Sigmoid colon (tissue), 7 donors: ENCODE data around the gene SPINDOC. TPM values are rescaled to one million over a fixed set of nuclear protein-coding genes. Genes with fewer than 3 reads are reported as not detected.

Experiments used
- DNase-seq: peaks from one replicate; pipeline ENCODE4 v3.0.0-alpha.2; 2019
- H3K27ac ChIP-seq, 4 donors: fragments of 200-600 bp; sonication (generic); one replicate each; pipeline ENCODE4 v1.5.1; 2016 to 2019; ENCODE audit warnings: mild to moderate bottlenecking in 1 of 4
- H3K27me3 ChIP-seq, 3 donors: fragments of 200-600 bp; sonication (generic); one replicate each; pipeline ENCODE4 v1.5.1; 2019; ENCODE audit warnings: mild to moderate bottlenecking in 1 of 3
- H3K36me3 ChIP-seq, 4 donors: fragments of 200-600 bp; sonication (generic); one replicate each; pipeline ENCODE4 v1.5.1; 2016 to 2019
- H3K4me1 ChIP-seq, 4 donors: fragments of 200-600 bp; sonication (generic); one replicate each; pipeline ENCODE4 v1.5.1; 2017 to 2019
- H3K4me3 ChIP-seq, 4 donors: fragments of 200-600 bp; sonication (generic); one replicate each; pipeline ENCODE4 v1.5.1; 2017 to 2019; ENCODE audit warnings: mild to moderate bottlenecking in 2 of 4, moderate library complexity in 1 of 4
- H3K9me3 ChIP-seq, 4 donors: fragments of 200-600 bp in 3 of 4; sonication (generic) in 3 of 4; one replicate each; pipeline versions ENCODE4 v1.5.1 to v1.6.1; 2013 to 2019
- CTCF ChIP-seq, 4 experiments: fragments of 450-650 bp in 3 of 4; fragments of 200-600 bp in 1 of 4; IDR thresholded peaks; one replicate each; pipeline ENCODE4 v1.5.1; 2016 to 2019; ENCODE audit warnings: antibody characterized with exemption in 4 of 4, mild to moderate bottlenecking in 3 of 4, moderate library complexity in 2 of 4
- EP300 ChIP-seq, 4 donors: sonication (generic); formaldehyde crosslinking; IDR thresholded peaks; one replicate each; pipeline ENCODE4 v1.6.1; 2017; ENCODE audit warnings: antibody characterized with exemption in 4 of 4
- POLR2A ChIP-seq, 2 donors: fragments of 450-650 bp; IDR thresholded peaks; one replicate each; pipeline ENCODE4 v1.6.1; 2016; ENCODE audit warnings: antibody characterized with exemption in 2 of 2, mild to moderate bottlenecking in 2 of 2, moderate library complexity in 2 of 2
- POLR2AphosphoS5 ChIP-seq, 4 donors: sonication (generic); formaldehyde crosslinking; IDR thresholded peaks; one replicate each; pipeline ENCODE4 v1.6.1; 2017; ENCODE audit warnings: antibody characterized with exemption in 4 of 4
- WGBS, 2 donors: extraction: QIAGEN DNeasy Blood & Tissue Kit; methylation state at CpG; one replicate each; pipeline ENCODE4 v1.1.7; 2013; 5-methylcytosine and 5-hydroxymethylcytosine counted together
- intact Hi-C: fragments of 100-400 bp; cut with DNase I; formaldehyde crosslinking; loops from one replicate; pipeline ENCODE4 v1.15.1; 2023
- polyA plus RNA-seq, 3 donors: library from polyadenylated mRNA; stranded (reverse); fragments of 200-250 nt; gene quantifications; one replicate each; pipeline ENCODE4 v1.2.3, GENCODE V29; 2013
- total RNA-seq, 4 donors: library from RNA; depleted of rRNA; stranded (reverse); fragments of >200 nt; gene quantifications; one replicate each; pipeline ENCODE4 v1.1.0, GENCODE V29; 2016
- donor health status: healthy with polysubstance abuse.
- donor health status: Bipolar disorder and iron deficiency.
- donor health status: healthy.

The SPINDOC gene
- total RNA-seq (10 to 100 TPM; 12.2 to 15.2 (median 14.1) TPM), polyA plus RNA-seq (10 to 100 TPM in 1 of 3 donors, 1 to 10 TPM in 2; 4.6 to 11.7 (median 4.8) TPM)

GRCh38 chr11:63813035-63813562 is at the start of gene SPINDOC:
Gene SPINDOC, plus strand, starts transcription at chr11:63813456. Its CDS starts 231 bp downstream, at chr11:63813687.
- TF ChIP-seq CTCF (IDR thresholded peaks at IDR 0.05) (no peak), POLR2AphosphoS5 (IDR thresholded peaks at IDR 0.05) (peak in 2 of 4 donors; percentile 54 to 66)
- WGBS, 2 donors = 1% methylated on average over 65 of the region's 65 CpGs
- Histone ChIP-seq H3K27ac (peak within 1 kb of the TSS; percentile 83 to 95 (median 91)), H3K4me1 (peaks cover 0 to 32% (median 27%) of the 10 kb centered on the region in 4 donors), H3K9me3 (no peaks in the 10 kb centered on the region), H3K36me3 (peaks cover 3 to 14% (median 7%) of the 10 kb centered on the region in 4 donors), H3K4me3 (peak within 1 kb of the TSS; percentile 92 to 98 (median 94)), H3K27me3 (no peaks in the 10 kb centered on the region)
- intact Hi-C loops = loop anchor here (1.0 kb wide), 1 partner anchor 44 kb away; no protein-coding TSS in a partner anchor
- peak; percentile 90 for DNase-seq

GRCh38 chr11:63763496-63764339 is 49.5 kb upstream of the SPINDOC start:
- 86 to 90% methylated on average over 82 of the region's 82 CpGs for WGBS, 2 donors
- Histone ChIP-seq H3K9me3 (no peaks in the 10 kb centered on the region), H3K4me1 (peaks cover 0 to 61% (median 55%) of the 10 kb centered on the region in 4 donors), H3K27ac (peak overlapping the region; percentile 86 to 94 (median 91)), H3K4me3 (peak overlapping the region; percentile 52 to 65 (median 58)), H3K27me3 (no peaks in the 10 kb centered on the region), H3K36me3 (peaks cover 0 to 11% (median 0%) of the 10 kb centered on the region in 4 donors)
- peak; percentile 41 to 43 for TF ChIP-seq POLR2A (IDR thresholded peaks at IDR 0.05)
- TF ChIP-seq CTCF (IDR thresholded peaks at IDR 0.05) = no peak
- TF ChIP-seq POLR2AphosphoS5 (IDR thresholded peaks at IDR 0.05) = peak; percentile 80 to 91 (median 82)
- DNase-seq = peak; percentile 89
- intact Hi-C loops = loop anchor here (5.0 to 10.0 kb wide), 2 partner anchors 91 to 979 kb away; partner anchors contain the start of genes ATL3 and TMEM179B

- no peaks in the 10 kb centered on the region for H3K27me3 ChIP-seq
- WGBS, 2 donors = 82 to 88% methylated on average over 23 of the region's 23 CpGs
- intact Hi-C loops = loop anchor here (5.0 to 10.0 kb wide), 2 partner anchors 92 to 980 kb away; partner anchors contain the start of genes ATL3 and TMEM179B
- H3K27ac ChIP-seq = peak overlapping the region; percentile 86 to 94 (median 91)
- no peaks in the 10 kb centered on the region for H3K9me3 ChIP-seq
- DNase-seq = peak; percentile 73
- peak overlapping the region in 3 of 4 donors; percentile 52 to 65 (median 62) for H3K4me3 ChIP-seq
- peaks cover 0 to 63% (median 57%) of the 10 kb centered on the region in 4 donors for H3K4me1 ChIP-seq
- TF ChIP-seq CTCF (IDR thresholded peaks at IDR 0.05) = no peak
- TF ChIP-seq POLR2A (IDR thresholded peaks at IDR 0.05) = no peak
- no peak for TF ChIP-seq POLR2AphosphoS5 (IDR thresholded peaks at IDR 0.05)
- no peak for TF ChIP-seq EP300 (IDR thresholded peaks at IDR 0.05)
- peaks cover 0 to 5% (median 0%) of the 10 kb centered on the region in 4 donors for H3K36me3 ChIP-seq
These were observed 48.9 kb upstream of the SPINDOC start for GRCh38 chr11:63764340-63764678.

GRCh38 chr11:63764679-63765647 is 48.3 kb upstream of the SPINDOC start:
- Histone ChIP-seq H3K36me3 (peaks cover 0 to under 1% (median 0%) of the 10 kb centered on the region in 4 donors), H3K27ac (peak overlapping the region; percentile 86 to 94 (median 91)), H3K4me1 (peaks cover 0 to 69% (median 63%) of the 10 kb centered on the region in 4 donors), H3K27me3 (no peaks in the 10 kb centered on the region), H3K9me3 (no peaks in the 10 kb centered on the region), H3K4me3 (peak overlapping the region in 2 of 4 donors; percentile 62 to 65)
- DNase-seq = no peak
- intact Hi-C loops = loop anchor here (5.0 to 10.0 kb wide), 2 partner anchors 93 to 980 kb away; partner anchors contain the start of genes ATL3 and TMEM179B
- TF ChIP-seq POLR2AphosphoS5 (IDR thresholded peaks at IDR 0.05) = no peak
- no peak for TF ChIP-seq POLR2A (IDR thresholded peaks at IDR 0.05)
- TF ChIP-seq CTCF (IDR thresholded peaks at IDR 0.05) = no peak
- no peak for TF ChIP-seq EP300 (IDR thresholded peaks at IDR 0.05)
- WGBS, 2 donors = 24 to 73% methylated on average over 30 of the region's 30 CpGs
